ENCODE measurements around the gene DSCAM.

DSCAM gene

DNA sequence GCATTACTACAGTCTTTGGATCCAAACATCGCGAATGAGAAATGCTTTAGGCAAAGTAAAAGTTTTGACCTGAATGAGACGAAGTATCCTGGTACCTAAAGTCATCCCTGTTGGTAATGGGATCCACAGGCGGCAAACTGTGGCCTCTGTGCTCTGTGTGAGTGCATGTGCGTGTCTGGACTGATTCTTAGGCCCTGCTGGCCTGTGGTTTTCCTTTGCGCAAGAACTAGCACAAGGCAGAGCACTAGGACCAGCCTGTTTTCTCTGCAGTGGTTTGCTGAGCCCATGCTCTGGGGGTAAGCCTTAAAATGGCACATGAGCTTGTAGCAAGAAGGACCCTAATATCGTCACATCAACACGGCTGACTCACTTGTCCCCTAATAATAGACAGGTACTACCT, 251.2 kb downstream of the DSCAM start:
- no peak for DNase-seq

- DNase-seq, result no peak
Measured at GRCh38 chr21:40587736-40588346, 259.1 kb downstream of the DSCAM start.

GRCh38 chr21:40586575-40586974, 260.4 kb downstream of the DSCAM start:
- DNase-seq, result no peak

DNA sequence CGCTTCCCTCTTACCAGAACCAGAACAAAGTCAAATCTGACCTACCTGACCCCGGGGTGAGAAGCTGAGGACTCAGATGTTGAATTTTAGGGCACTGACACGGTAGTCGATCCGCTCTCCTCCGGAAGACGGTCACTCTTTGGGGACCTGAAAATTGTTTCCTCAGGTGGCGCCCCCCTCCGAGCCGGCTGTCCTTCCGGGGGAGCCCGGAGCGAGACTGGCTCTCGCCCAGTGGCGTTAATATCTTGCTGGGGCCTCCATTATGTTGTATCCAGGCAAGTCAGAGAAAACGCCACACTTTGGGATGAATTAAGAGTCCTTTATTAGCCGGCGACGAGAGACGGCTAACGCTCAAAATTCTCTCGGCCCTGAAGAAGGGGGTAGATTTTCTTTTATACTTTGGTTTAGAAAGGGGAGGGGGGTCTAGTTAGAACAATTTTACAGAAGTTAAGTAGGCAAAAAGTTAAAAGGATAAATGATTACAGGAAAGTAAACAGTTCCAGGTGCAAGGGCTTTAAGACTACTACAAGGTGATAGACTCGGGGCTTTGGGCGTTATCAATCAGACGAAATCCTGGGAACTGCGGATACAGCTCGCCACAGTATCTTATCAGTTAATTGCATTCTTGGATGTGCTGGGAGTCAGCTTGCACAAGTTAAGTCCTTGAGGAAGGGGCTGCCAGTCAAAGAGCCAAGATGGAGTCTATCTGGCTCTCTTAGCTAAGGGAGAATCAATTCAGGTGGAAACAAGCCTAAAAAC, 269.5 kb downstream of the DSCAM start:
- DNase-seq, result no peak

- no peak for DNase-seq
Measured at GRCh38 chr21:40575976-40576375, 271.0 kb downstream of the DSCAM start.

GRCh38 chr21:40569357-40569756, 277.6 kb downstream of the DSCAM start:
- DNase-seq, result no peak

- no peak for DNase-seq
Measured at GRCh38 chr21:40568807-40569206, 278.2 kb downstream of the DSCAM start.

GRCh38 chr21:40567501-40567900, 279.5 kb downstream of the DSCAM start:
- no peak for DNase-seq

- no peak for DNase-seq
Measured at GRCh38 chr21:40566486-40566885, 280.5 kb downstream of the DSCAM start.

- DNase-seq, result no peak
Measured at GRCh38 chr21:40564318-40564717, 282.6 kb downstream of the DSCAM start.

- DNase-seq, result no peak
Measured at GRCh38 chr21:40563900-40564299, 283.1 kb downstream of the DSCAM start.

DNA sequence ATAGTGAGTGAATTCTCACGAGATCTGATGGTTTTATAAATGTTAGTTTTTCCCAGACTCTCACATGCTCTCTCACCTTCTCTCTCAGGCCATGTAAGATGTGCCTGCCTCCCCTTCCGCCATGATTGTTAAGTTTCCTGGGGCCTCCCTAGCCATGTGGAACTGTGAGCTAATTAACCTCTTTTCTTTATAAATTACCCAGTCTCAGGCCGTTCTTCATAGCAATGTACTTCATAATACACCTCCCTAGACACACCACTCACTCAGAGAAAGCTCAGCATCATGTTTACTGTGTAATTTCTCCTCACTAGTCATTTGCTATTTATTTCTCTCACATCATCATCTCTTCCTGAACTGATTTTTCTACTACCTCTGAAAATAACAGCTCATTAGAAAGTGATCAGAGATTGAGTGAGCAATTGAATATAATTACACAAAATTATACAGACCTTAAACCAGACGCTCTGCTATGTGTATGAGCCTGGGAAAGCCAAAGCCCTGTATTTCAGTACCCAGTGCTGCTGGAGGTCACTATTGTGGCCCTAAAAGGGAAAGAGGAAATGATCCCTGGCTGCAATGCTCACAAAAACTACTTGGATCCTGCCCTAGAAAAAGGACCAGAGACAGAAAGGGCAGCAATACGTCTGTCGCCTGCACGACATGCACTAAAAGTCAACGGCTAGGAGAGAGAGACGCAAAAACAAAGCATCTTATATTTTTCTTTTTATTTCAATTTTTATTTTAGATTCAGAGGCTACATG, 284.5 kb downstream of the DSCAM start:
- DNase-seq, result no peak

DNA sequence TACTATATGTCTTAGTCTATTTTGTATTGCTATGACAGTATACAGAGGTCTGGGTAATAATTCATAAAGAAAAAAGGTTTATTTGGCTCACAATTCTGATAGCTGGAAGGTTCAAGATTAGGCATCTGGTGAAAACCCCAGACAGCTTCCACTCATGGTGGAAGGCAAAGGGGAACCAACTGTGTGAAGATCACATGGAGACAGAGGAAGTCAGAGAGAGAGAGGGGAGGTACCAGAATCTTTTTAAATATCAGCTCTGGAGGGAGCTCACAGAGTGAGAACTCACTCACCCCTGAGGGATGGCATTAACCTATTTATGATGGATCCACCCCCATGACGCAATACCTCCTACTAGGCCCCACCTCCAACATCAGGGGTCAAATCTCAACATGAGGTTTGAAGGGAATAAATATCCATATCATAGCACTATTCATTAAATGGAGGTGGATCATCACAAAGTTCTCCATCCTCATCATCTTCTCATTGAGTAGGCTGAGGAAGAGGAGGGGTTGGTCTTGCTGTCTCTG, 290.5 kb downstream of the DSCAM start:
- no peak for DNase-seq

DNA sequence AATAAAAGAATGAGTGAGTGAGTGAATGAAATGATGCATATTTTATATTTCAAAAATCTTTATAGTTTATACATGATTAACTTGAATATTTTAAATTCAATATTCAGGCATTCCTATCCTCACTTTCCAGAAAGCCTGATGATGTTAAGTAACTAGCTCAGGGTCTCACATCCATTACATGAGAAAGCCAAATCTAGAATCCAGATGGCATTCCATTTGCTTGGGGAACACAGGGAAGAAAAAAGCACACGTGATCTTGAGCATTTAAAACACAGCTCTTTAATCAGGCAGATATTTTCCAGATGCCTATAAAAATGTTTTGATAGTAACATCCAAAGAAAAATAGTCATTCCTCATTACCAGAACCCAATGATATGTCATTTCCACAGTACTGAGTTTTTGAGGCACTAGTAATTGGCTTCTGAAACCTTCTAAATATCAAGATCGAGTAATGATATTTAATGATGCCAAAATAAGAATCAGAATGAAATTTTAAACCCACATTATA, 291.9 kb downstream of the DSCAM start:
- DNase-seq, result no peak

GRCh38 chr21:40553781-40554180, 293.2 kb downstream of the DSCAM start:
- no peak for DNase-seq

GRCh38 chr21:40547906-40548513, 298.9 kb downstream of the DSCAM start:
- DNase-seq, result no peak

GRCh38 chr21:40546647-40547046, 300.3 kb downstream of the DSCAM start:
- no peak for DNase-seq

DNA sequence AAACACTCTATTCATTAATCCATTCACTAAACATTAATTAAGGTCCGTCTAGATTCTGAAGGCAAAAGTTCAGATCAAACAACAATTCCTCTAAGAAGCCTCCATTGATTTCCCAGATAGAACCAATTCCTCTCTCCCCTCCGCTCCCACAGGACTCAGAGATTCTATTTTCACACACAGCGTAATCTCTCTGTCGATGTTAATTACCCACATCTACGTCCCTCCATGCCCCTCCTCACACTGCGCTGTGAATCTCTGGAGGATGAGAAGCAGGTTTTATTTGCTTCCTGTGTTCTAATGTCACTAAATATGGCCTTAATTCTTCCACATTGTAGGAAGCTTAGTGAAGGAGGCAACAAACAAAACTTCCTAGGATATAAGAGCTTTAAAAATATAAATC, 306.7 kb downstream of the DSCAM start:
- DNase-seq, result no peak

DNA sequence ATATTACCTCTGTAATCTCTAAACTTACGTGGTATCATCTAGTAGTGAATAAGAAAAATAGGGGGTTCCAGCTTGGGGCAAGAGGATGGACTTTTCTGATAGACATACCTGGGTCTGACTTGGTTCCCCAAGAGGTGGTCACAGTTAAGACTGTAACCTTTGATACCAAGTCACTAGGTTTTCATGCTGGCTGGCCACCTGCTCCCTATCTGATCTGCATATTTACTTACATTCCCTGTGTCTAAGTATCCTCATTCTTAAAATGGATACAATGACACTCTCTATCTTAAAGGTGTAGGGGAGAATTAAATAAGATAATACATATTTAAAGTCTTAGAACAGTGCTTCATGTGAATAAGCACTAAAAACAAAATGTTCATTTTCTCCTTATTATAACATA, 312.1 kb downstream of the DSCAM start:
- DNase-seq, result no peak

DNA sequence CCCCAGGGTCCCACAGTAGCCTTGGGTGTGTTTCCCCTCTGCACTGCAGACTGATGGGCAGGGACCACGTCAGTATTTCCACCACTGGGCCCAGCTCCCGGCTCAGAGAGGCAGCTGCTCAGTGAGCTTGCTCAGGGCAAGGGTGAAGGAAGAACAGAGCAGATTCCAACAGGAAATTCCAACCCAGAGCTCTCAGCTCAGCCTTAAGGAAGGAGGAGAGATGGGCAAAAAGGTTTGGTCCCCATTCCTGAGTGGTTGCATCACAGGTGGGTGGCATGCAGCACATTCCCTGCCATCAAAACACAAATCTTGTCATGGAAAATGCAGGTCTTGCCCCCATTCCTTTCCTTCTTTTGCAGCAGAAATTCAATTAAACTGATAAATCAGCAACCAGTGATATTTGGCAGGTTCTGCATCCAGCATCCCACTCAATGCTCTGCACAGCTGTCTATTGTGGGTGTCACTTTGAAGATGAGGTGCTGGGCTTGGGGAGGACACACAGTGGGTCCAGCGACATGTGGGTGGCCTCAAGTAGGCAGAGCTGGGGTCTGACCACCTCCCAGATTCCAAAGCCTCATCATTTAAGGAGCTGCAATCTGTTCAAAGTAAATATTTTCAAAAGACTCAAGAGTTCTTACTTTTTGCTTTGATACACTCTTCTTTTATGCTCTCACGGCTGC, 315.4 kb downstream of the DSCAM start:
- DNase-seq, result no peak

- no peak for DNase-seq
Measured at GRCh38 chr21:40531016-40531415, 315.9 kb downstream of the DSCAM start.

DNA sequence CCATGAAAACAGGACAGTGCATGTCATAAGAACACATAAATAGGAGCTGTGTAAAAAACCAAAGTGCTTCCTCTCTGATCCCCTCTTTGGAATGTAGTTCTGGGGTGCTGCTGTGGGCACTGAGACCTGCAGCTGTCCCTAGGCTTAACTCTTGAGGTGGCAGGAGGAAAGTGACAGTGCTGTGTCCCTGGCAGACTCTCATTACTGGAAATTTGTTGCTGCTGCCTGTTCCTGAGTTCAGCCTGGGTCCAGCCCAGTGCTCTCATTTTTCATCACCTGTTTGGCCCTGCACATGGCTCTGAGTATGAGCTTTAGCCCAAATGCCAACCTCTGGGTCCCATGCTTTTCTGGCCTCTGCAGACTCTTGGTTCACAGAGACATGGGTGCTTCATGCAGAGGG, 329.3 kb downstream of the DSCAM start:
- DNase-seq, result no peak

DNA sequence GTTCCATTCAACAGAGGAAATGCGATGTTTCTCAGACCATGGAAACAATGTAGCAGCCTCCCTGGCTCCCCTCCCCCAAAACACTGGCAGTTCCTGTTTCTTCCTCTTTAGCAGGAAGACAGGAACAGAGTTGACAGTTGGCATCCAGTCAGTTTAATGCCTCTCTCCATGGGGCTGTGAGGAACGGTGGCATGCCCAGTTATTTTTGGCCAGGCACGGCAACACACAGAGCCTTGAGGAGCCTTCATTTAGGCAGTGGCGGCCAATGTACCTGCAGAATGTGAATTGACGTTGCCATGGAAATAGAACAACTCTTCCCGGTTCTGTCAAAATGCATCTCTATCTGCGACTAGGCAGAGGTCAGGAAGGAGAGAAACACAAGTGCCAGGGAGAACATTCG, 330.6 kb downstream of the DSCAM start:
- no peak for DNase-seq

Data from stimulated activated naive CD4-positive, alpha-beta T cell (primary cell).